AG04449 (cell line): Measurements from ENCODE around the gene CISTR.

ENCODE experiments used
- CTCF ChIA-PET: fragments of 350-600 bp; formaldehyde crosslinking; extraction: SDS; loops from one replicate; lab custom pipeline; 2021; ENCODE audit warnings: antibody characterized with exemption; lab: Yijun Ruan, JAX
- POLR2A ChIA-PET: fragments of 400-600, 350-600 bp; formaldehyde crosslinking; extraction: SDS; loops from one replicate; lab custom pipeline; 2020; ENCODE audit warnings: antibody characterized with exemption, inconsistent platforms; lab: Yijun Ruan, JAX
- DNase-seq: peaks from one replicate; pipeline ENCODE4 v3.0.0-alpha.2; 2010; ENCODE audit warnings: low read depth, low spot score
- H3K4me3 ChIP-seq: 2 replicates; pipeline ENCODE4 v1.5.1; 2011; ENCODE audit warnings: low read depth, mild to moderate bottlenecking, control low read depth, low read length
- TF ChIP-seq, protein P1 (sequence below): IDR thresholded peaks from one replicate; pipeline ENCODE4 v1.5.1; 2011; ENCODE audit warnings: mild to moderate bottlenecking, moderate library complexity, low read length, control low read depth, inconsistent platforms; ENCODE audit not compliant: insufficient read depth; ENCODE audit errors: missing control alignments

CISTR gene

DNA sequence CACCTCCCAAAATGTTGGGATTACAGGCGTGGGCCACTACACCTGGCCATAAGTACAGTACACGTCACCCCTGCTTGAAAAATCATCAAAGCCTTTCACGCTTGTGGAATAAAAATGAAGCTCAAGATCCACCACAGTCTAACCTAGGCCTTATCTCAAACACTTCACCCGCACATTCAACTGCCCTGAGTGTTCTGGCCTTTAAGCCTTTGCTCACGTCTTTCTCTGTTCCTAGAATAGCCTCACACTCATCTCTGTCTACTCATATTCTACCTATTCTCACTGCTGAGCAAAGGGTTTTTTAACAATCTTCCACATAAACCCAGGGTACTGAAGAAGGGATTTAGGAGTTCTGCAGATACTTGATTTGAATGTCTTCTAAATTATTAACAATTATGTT, 34.5 kb downstream of the CISTR start:
- CTCF ChIA-PET = interaction anchor here (1.8 to 7.4 kb wide), 3 partner anchors 15 to 27 kb away, joined by 8 to 145 read pairs (median 20); no protein-coding TSS in a partner anchor

DNA sequence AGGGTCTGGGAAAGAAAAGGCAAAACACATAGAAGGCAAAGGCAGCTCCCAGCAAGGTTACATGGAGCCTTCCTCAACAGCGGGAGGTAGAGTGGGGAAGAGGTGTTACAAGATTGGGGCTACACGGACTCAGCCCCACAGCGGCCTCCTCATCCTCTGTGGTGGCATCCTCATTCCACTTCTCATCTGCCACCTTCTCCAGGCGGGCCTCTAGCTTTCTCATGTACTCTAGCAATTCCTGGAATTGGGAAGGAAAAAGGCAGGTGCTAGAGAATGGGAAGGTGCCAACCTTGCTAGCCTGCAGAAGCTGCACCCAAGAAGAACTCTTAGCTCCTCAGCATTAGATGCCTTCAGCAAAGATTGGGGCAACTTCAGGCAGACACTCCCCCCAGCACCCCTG, 37.8 kb downstream of the CISTR start:
- DNase-seq = no peak
- ChIA-PET POLR2A (interaction anchor here (0.7 kb wide), 1 partner anchor 56 kb away, joined by 3 read pairs; no protein-coding TSS in a partner anchor), CTCF (interaction anchor here (1.0 to 7.4 kb wide), 6 partner anchors 8 to 40 kb away, joined by 3 to 145 read pairs (median 5); no protein-coding TSS in a partner anchor)
- TF ChIP-seq, protein P1, sequence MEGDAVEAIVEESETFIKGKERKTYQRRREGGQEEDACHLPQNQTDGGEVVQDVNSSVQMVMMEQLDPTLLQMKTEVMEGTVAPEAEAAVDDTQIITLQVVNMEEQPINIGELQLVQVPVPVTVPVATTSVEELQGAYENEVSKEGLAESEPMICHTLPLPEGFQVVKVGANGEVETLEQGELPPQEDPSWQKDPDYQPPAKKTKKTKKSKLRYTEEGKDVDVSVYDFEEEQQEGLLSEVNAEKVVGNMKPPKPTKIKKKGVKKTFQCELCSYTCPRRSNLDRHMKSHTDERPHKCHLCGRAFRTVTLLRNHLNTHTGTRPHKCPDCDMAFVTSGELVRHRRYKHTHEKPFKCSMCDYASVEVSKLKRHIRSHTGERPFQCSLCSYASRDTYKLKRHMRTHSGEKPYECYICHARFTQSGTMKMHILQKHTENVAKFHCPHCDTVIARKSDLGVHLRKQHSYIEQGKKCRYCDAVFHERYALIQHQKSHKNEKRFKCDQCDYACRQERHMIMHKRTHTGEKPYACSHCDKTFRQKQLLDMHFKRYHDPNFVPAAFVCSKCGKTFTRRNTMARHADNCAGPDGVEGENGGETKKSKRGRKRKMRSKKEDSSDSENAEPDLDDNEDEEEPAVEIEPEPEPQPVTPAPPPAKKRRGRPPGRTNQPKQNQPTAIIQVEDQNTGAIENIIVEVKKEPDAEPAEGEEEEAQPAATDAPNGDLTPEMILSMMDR = no peak
- H3K4me3 ChIP-seq = no peak overlapping the region

More for the DNA sequence above, 34.5 kb downstream of the CISTR start:
- no peak for DNase-seq
- no peak overlapping the region for H3K4me3 ChIP-seq
- TF ChIP-seq, protein P1 = no peak
- POLR2A ChIA-PET = no interaction called here

DNA sequence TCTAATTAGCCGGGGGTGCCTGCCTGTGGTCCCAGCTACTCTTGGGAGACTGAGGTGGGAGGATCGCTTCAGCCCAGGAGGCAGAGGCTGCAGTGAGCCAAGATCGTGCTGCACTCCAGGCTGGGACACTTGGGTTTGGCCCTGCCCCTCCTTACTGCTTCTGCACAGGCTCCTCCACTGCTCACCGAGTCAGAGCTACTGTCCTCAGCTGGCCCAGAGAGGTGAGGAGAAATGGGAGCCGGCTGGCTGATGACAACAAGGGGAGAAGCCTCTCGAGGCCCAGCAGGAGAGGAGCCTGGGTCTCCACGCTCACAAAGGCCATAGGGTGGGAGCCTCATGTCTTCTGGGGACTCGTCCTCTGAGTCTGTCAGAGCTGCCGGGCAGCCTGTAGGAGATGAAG, 38.3 kb downstream of the CISTR start:
- no peak overlapping the region for H3K4me3 ChIP-seq
- TF ChIP-seq, protein P1 = no peak
- ChIA-PET CTCF (interaction anchor here (1.0 to 7.4 kb wide), 6 partner anchors 8 to 40 kb away, joined by 3 to 145 read pairs (median 5); no protein-coding TSS in a partner anchor), POLR2A (interaction anchor here (0.7 kb wide), 1 partner anchor 56 kb away, joined by 3 read pairs; no protein-coding TSS in a partner anchor)
- DNase-seq = no peak

DNA sequence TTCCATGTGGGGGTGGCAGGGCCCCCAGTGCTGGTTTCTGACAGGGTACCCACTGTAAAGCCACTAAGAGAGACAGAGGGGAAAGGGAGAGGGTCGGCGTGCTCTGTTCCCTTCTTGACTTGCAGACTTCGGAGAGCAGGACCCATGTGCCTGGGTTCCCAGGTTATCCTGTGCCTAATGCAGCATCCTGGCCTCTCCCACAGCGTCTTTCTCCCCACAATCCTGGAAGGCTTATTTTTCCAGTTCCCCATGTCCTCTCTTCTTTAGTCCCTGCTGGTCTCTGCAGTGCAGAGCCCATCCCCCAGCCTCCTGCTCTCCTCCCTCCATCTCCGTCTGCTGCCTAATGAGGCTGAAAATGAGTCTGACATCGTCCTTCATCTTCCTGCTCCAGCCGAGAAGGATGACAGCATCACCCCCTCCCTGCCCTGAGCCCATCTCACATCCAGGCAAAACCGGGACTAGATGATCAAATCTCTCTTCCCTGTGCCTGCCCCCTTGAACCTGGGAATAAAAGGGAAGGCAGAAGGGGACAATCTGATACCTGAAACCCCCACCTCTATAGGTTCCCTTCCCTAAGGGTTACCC, 39.6 kb downstream of the CISTR start:
- DNase-seq = no peak
- TF ChIP-seq, protein P1 = no peak
- ChIA-PET CTCF (no interaction called here), POLR2A (no interaction called here)
- no peak overlapping the region for H3K4me3 ChIP-seq

DNA sequence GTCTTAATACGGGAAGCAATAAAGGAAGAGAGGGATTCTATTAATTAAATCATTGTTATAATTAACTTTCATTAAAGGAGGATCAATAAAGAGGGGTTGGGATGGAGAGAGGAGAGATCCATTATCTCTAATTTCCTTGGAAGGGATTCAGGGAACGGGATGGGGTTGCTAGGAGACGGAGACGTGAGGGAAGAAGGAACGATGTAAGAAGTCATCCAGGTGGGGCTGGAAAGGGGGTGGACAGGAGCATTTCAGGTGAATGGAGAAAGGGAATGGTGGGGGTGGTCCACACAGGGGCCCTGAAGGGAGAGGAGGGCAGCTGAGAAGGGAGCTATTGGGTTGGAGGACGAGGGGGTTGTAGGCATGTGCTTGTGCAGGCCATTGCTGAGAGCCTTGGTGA, 41.7 kb downstream of the CISTR start:
- TF ChIP-seq, protein P1 = no peak
- ChIA-PET CTCF (interaction anchor here (1.0 to 10.0 kb wide), 3 partner anchors 8 to 26 kb away, joined by 5 to 941 read pairs (median 28); partner anchors contain the start of gene CALCOCO1), POLR2A (no interaction called here)
- no peak overlapping the region for H3K4me3 ChIP-seq
- DNase-seq = no peak

DNA sequence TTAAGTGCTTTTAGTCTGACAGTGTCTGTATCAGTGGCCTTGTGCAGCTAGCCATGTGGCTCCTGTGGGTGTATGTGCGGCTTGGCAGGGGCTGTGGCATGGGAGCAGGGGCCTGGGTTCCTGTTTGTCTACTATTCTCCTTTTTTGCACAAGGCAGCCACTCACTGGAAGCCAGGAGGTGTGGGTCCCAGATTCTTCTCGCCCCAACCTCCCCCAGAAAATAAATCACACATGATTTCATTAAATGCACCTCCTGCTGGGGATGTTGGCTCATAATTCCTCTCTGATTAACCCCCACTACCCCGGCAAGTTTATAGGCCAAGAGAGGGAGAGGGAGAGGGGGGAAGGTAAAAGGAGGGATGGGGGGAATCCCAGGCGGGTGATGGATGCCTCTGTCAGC, 42.1 kb downstream of the CISTR start:
- no peak overlapping the region for H3K4me3 ChIP-seq
- TF ChIP-seq, protein P1 = no peak
- no peak for DNase-seq
- CTCF ChIA-PET = interaction anchor here (1.0 to 10.0 kb wide), 3 partner anchors 8 to 26 kb away, joined by 5 to 941 read pairs (median 28); partner anchors contain the start of gene CALCOCO1
- POLR2A ChIA-PET = no interaction called here
